Erythroblast (primary cell): ENCODE measurements around the gene CORO1C.

Experiments used
- DNase-seq, 2 experiments: peaks; one replicate each; lab custom pipeline; 2025; lab: John Stamatoyannopoulos, UW
- GATA1 ChIP-seq: IDR thresholded peaks from 2 replicates; pipeline ENCODE4 v1.6.1; 2011; ENCODE audit warnings: low read depth, mild to moderate bottlenecking, control low read depth, low read length, moderate library complexity
- POLR2A ChIP-seq: IDR thresholded peaks from 2 replicates; pipeline ENCODE4 v1.6.1; 2011; ENCODE audit warnings: mild to moderate bottlenecking, low read length

The CORO1C gene

GRCh38 chr12:108690542-108691174, 40.7 kb downstream of the CORO1C start:
- DNase-seq: peak in 1 of 2 experiments; percentile 85
- TF ChIP-seq POLR2A (no peak), GATA1 (no peak)

- no peak for DNase-seq
- TF ChIP-seq POLR2A (no peak), GATA1 (no peak)
Observed at GRCh38 chr12:108690191-108690518, 41.2 kb downstream of the CORO1C start.

GRCh38 chr12:108689314-108690190, 41.8 kb downstream of the CORO1C start:
- DNase-seq: peak; percentile 87 to 91

GRCh38 chr12:108686780-108687179, 44.5 kb downstream of the CORO1C start:
- peak in 1 of 2 experiments; percentile 34 for DNase-seq
- TF ChIP-seq POLR2A (no peak), GATA1 (no peak)

More at GRCh38 chr12:108689314-108690190, 41.8 kb downstream of the CORO1C start:
- TF ChIP-seq GATA1 (peak; percentile 43), POLR2A (no peak)

- no peak for TF ChIP-seq GATA1
- TF ChIP-seq POLR2A: no peak
- peak in 1 of 2 experiments; percentile 55 for DNase-seq
Observed at GRCh38 chr12:108685469-108686260, 45.7 kb downstream of the CORO1C start.

GRCh38 chr12:108683906-108684556, 47.3 kb downstream of the CORO1C start:
- TF ChIP-seq GATA1 (no peak), POLR2A (no peak)
- no peak for DNase-seq

- no peak for DNase-seq
Observed at GRCh38 chr12:108681317-108681716, 50.0 kb downstream of the CORO1C start.

GRCh38 chr12:108679106-108679681, 52.1 kb downstream of the CORO1C start:
- peak; percentile 37 to 54 for DNase-seq
- TF ChIP-seq POLR2A (peak; percentile 22), GATA1 (no peak)

More at GRCh38 chr12:108681317-108681716, 50.0 kb downstream of the CORO1C start:
- no peak for TF ChIP-seq GATA1
- no peak for TF ChIP-seq POLR2A

- DNase-seq: no peak
- TF ChIP-seq GATA1 (no peak), POLR2A (no peak)
Observed at GRCh38 chr12:108678104-108678730, 53.1 kb downstream of the CORO1C start.

GRCh38 chr12:108677381-108677780, 53.9 kb downstream of the CORO1C start:
- no peak for TF ChIP-seq GATA1
- TF ChIP-seq POLR2A: no peak

GRCh38 chr12:108676707-108677106, 54.6 kb downstream of the CORO1C start:
- no peak for DNase-seq
- TF ChIP-seq GATA1 (no peak), POLR2A (no peak)

More at GRCh38 chr12:108677381-108677780, 53.9 kb downstream of the CORO1C start:
- DNase-seq: no peak

GRCh38 chr12:108675792-108676191, 55.5 kb downstream of the CORO1C start:
- no peak for TF ChIP-seq GATA1
- TF ChIP-seq POLR2A: no peak
- DNase-seq: no peak

- no peak for TF ChIP-seq GATA1
- TF ChIP-seq POLR2A: no peak
- DNase-seq: no peak
Observed at GRCh38 chr12:108672054-108672453, 59.3 kb downstream of the CORO1C start.
